K562 (cell line): Measurements from ENCODE around the gene GADD45B. TPM values are rescaled to one million over a fixed set of nuclear protein-coding genes. Genes with fewer than 3 reads are reported as not detected.

Source experiments
- CTBP1 ChIP-seq: fragments of 450-650 bp; IDR thresholded peaks from 2 replicates; pipeline ENCODE4 v1.6.1; 2016; ENCODE audit warnings: borderline replicate concordance
- DLX4 ChIP-seq: fragments of 250-450 bp; sonication (Bioruptor Pico); IDR thresholded peaks from 2 replicates; pipeline ENCODE4 v1.6.1; 2021; ENCODE audit warnings: mild to moderate bottlenecking
- ESRRB ChIP-seq: fragments of 250-450 bp; sonication (Bioruptor Pico); IDR thresholded peaks from 2 replicates; pipeline ENCODE4 v1.5.0; 2020; ENCODE audit warnings: mild to moderate bottlenecking, moderate library complexity, borderline replicate concordance
- HIVEP1 ChIP-seq: fragments of 250-450 bp; sonication (Bioruptor Pico); IDR thresholded peaks from 2 replicates; pipeline ENCODE4 v1.4.0; 2020; ENCODE audit warnings: mild to moderate bottlenecking
- HMG20B ChIP-seq: fragments of 250-450 bp; sonication (Bioruptor Pico); IDR thresholded peaks from 2 replicates; pipeline ENCODE4 v1.5.0; 2021; ENCODE audit warnings: mild to moderate bottlenecking
- MTA1 ChIP-seq: fragments of 450-650 bp; IDR thresholded peaks from 2 replicates; pipeline ENCODE4 v1.6.1; 2017; ENCODE audit warnings: borderline replicate concordance
- PHB ChIP-seq: fragments of 250-450 bp; sonication (Bioruptor Pico); IDR thresholded peaks from 2 replicates; pipeline ENCODE4 v1.5.0; 2021
- PHF21A ChIP-seq: fragments of 450-650 bp; IDR thresholded peaks from 2 replicates; pipeline ENCODE4 v1.6.1; 2017; ENCODE audit warnings: low read depth, borderline replicate concordance
- RAD21 ChIP-seq, 2 experiments: fragments of 250-450 bp in 1 of 2; fragments of 450-650 bp in 1 of 2; sonication (Bioruptor Pico) in 1 of 2; formaldehyde crosslinking in 1 of 2; IDR thresholded peaks in 1 of 2; conservative IDR thresholded peaks in 1 of 2; 2 replicates each; pipeline versions ENCODE4 v1.4.0 to v1.8.0; 2020 to 2022; ENCODE audit warnings: mild to moderate bottlenecking in 2 of 2, moderate library complexity in 1 of 2
- SMARCC2 ChIP-seq: fragments of 450-650 bp; IDR thresholded peaks from 2 replicates; pipeline ENCODE4 v1.6.1; 2017; ENCODE audit warnings: antibody characterized with exemption, moderate library complexity, mild to moderate bottlenecking, low read depth
- SUPT5H ChIP-seq: fragments of 450-650 bp; IDR thresholded peaks from 2 replicates; pipeline ENCODE4 v1.6.1; 2016
- TAF1 ChIP-seq: IDR thresholded peaks from 2 replicates; pipeline ENCODE4 v1.6.1; 2011; ENCODE audit warnings: mild to moderate bottlenecking, low read length, moderate library complexity; ENCODE audit not compliant: insufficient read depth, control insufficient read depth, severe bottlenecking; ENCODE audit errors: extremely low read depth
- WHSC1 ChIP-seq: IDR thresholded peaks from one replicate; pipeline ENCODE4 v1.6.1; 2012; ENCODE audit warnings: low read length, control low read depth, inconsistent platforms
- ZEB2 ChIP-seq: fragments of 450-650 bp; IDR thresholded peaks from 2 replicates; pipeline ENCODE4 v1.6.1; 2016
- ZFP1 ChIP-seq: fragments of 450-650 bp; formaldehyde crosslinking; IDR thresholded peaks from 2 replicates; pipeline ENCODE4 v1.4.0; 2020; ENCODE audit warnings: mild to moderate bottlenecking, mixed read lengths
- ZKSCAN1 ChIP-seq: fragments of 150-350 bp; IDR thresholded peaks from 2 replicates; pipeline ENCODE4 v1.6.1; 2016; ENCODE audit warnings: low read depth, low read length
- ZNF184 ChIP-seq: sonication (generic); formaldehyde crosslinking; IDR thresholded peaks from 2 replicates; pipeline ENCODE4 v1.5.0; 2020; ENCODE audit warnings: missing genetic modification reagents
- ZNF263 ChIP-seq: sonication (generic); formaldehyde crosslinking; IDR thresholded peaks from 2 replicates; pipeline ENCODE4 v1.8.0; 2022; ENCODE audit warnings: mild to moderate bottlenecking, missing genetic modification reagents, borderline replicate concordance
- ZNF609 ChIP-seq: sonication (generic); formaldehyde crosslinking; IDR thresholded peaks from 2 replicates; pipeline ENCODE4 v1.8.1; 2023; ENCODE audit warnings: missing genetic modification reagents, mild to moderate bottlenecking, borderline replicate concordance
- ZNF699 ChIP-seq: fragments of 250-450 bp; sonication (Bioruptor Pico); IDR thresholded peaks from 2 replicates; pipeline ENCODE4 v1.8.0; 2021; ENCODE audit warnings: mild to moderate bottlenecking, moderate library complexity; ENCODE audit not compliant: insufficient replicate concordance
- polyA plus RNA-seq, 8 experiments: library from polyadenylated mRNA; depleted of rRNA in 4 of 8; stranded (reverse) in 5 of 8; unstranded in 3 of 8; fragments of >200 nt; fragmentation: Nextera tagmentation in 2 of 8; fragmentation: Illumina TruSeq in 1 of 8; extraction: Ambion mirVana in 2 of 8; extraction: Trizol in 1 of 8; gene quantifications; 2 replicates each; pipeline versions ENCODE4 v1.2.1 to v1.2.3, GENCODE V29; 2011 to 2014; ENCODE audit warnings: inconsistent platforms in 1 of 8, missing spikeins in 1 of 8
- total RNA-seq, 7 experiments: library from RNA; depleted of rRNA in 6 of 7; stranded (reverse); fragments of >200 nt in 6 of 7; fragmentation: Illumina TruSeq in 2 of 7; extraction: Trizol in 2 of 7; gene quantifications; 2 replicates each; pipeline versions ENCODE4 v1.2.1 to v1.2.3, GENCODE V29; 2011 to 2021; ENCODE audit warnings: low replicate concordance in 1 of 7
- TF ChIP-seq, protein P1 (sequence below): fragments of 250-450 bp; sonication (Bioruptor Pico); IDR thresholded peaks from 2 replicates; pipeline ENCODE4 v1.4.0; 2020; ENCODE audit warnings: mild to moderate bottlenecking, moderate library complexity, borderline replicate concordance
- TF ChIP-seq, protein P2 (sequence below), 2 experiments: fragments of 250-450 bp in 1 of 2; fragments of 450-650 bp in 1 of 2; sonication (Bioruptor Pico) in 1 of 2; IDR thresholded peaks; 2 replicates each; pipeline versions ENCODE4 v1.6.1 to v1.8.0; 2016 to 2021; ENCODE audit warnings: mild to moderate bottlenecking in 2 of 2, moderate library complexity in 2 of 2, missing compliant biosample characterization in 1 of 2, missing genetic modification characterization in 1 of 2

The GADD45B gene
- total and polyA plus RNA-seq, 9 of the 15 experiments (the other 6 are each of a cell fraction or from before 2014, with no cell fraction given): 0.06 to 4.1 (median 2.1) TPM

GRCh38 chr19:2495130-2495641, 19.3 kb downstream of the GADD45B start (continued):
- no peak for TF ChIP-seq ZNF609 (CRISPR knock-in tag)
- TF ChIP-seq ZNF184 (CRISPR knock-in tag): no peak
- no peak for TF ChIP-seq ZEB2
- TF ChIP-seq ZNF263 (CRISPR knock-in tag): no peak
- no peak for TF ChIP-seq WHSC1
- TF ChIP-seq ZNF699 (CRISPR knock-in tag): no peak
- no peak for TF ChIP-seq PHF21A
- TF ChIP-seq, protein P1, sequence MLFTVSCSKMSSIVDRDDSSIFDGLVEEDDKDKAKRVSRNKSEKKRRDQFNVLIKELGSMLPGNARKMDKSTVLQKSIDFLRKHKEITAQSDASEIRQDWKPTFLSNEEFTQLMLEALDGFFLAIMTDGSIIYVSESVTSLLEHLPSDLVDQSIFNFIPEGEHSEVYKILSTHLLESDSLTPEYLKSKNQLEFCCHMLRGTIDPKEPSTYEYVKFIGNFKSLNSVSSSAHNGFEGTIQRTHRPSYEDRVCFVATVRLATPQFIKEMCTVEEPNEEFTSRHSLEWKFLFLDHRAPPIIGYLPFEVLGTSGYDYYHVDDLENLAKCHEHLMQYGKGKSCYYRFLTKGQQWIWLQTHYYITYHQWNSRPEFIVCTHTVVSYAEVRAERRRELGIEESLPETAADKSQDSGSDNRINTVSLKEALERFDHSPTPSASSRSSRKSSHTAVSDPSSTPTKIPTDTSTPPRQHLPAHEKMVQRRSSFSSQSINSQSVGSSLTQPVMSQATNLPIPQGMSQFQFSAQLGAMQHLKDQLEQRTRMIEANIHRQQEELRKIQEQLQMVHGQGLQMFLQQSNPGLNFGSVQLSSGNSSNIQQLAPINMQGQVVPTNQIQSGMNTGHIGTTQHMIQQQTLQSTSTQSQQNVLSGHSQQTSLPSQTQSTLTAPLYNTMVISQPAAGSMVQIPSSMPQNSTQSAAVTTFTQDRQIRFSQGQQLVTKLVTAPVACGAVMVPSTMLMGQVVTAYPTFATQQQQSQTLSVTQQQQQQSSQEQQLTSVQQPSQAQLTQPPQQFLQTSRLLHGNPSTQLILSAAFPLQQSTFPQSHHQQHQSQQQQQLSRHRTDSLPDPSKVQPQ (CRISPR knock-in tag): no peak
- TF ChIP-seq DLX4: no peak
- TF ChIP-seq SUPT5H: no peak
- no peak for TF ChIP-seq HIVEP1
- TF ChIP-seq RAD21 (CRISPR knock-in tag; conservative IDR thresholded peaks at IDR 0.05 in 1 of 2, IDR thresholded peaks at IDR 0.05 in 1 of 2): no peak
- TF ChIP-seq ZFP1: no peak
- no peak for TF ChIP-seq MTA1
- no peak for TF ChIP-seq CTBP1
- no peak for TF ChIP-seq ESRRB (CRISPR knock-in tag)
- TF ChIP-seq SMARCC2: no peak
- no peak for TF ChIP-seq TAF1
- no peak for TF ChIP-seq HMG20B (CRISPR knock-in tag)
- no peak for TF ChIP-seq ZKSCAN1
- TF ChIP-seq PHB (CRISPR knock-in tag): no peak
- TF ChIP-seq, protein P2, sequence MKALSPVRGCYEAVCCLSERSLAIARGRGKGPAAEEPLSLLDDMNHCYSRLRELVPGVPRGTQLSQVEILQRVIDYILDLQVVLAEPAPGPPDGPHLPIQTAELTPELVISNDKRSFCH (CRISPR knock-in tag; IDR thresholded peaks at IDR 0.05): no peak
- TF ChIP-seq, protein P2 (tag; IDR thresholded peaks at IDR 0.05): 0 out of 2 replicates have a peak, but pooled peaks have one; percentile 37
